H1 (cell line): ENCODE measurements around the gene FXYD5. TPM values are rescaled to one million over a fixed set of nuclear protein-coding genes. Genes with fewer than 3 reads are reported as not detected.

Experiments used
- CTCF ChIP-seq, 3 experiments: IDR thresholded peaks; 1 replicate in 2 of 3; 2 replicates in 1 of 3; pipeline versions ENCODE4 v1.5.1 to v1.6.1; 2011; ENCODE audit warnings: low read length in 3 of 3, mild to moderate bottlenecking in 3 of 3, inconsistent platforms in 2 of 3, low read depth in 1 of 3, moderate library complexity in 1 of 3; ENCODE audit not compliant: insufficient read depth in 1 of 3; ENCODE audit errors: control extremely low read depth in 1 of 3
- JUND ChIP-seq: IDR thresholded peaks from 2 replicates; pipeline ENCODE4 v1.6.1; 2011; ENCODE audit warnings: mild to moderate bottlenecking, improper control_type of control experiment, low read length
- KDM4A ChIP-seq: IDR thresholded peaks from one replicate; pipeline ENCODE4 v1.7.1; 2012; ENCODE audit warnings: low read depth, mild to moderate bottlenecking, moderate library complexity, low read length, inconsistent platforms; ENCODE audit not compliant: severe bottlenecking
- KDM5A ChIP-seq: fragments of 200-600 bp; IDR thresholded peaks from 2 replicates; pipeline ENCODE4 v1.7.1; 2012; ENCODE audit warnings: mild to moderate bottlenecking, low read length, inconsistent platforms, mixed read lengths
- TEAD4 ChIP-seq: IDR thresholded peaks from 2 replicates; pipeline ENCODE4 v1.6.1; 2012; ENCODE audit warnings: low read depth, low read length, inconsistent platforms, mixed read lengths
- polyA plus RNA-seq, 7 experiments: library from polyadenylated mRNA; depleted of rRNA in 3 of 7; stranded (reverse) in 5 of 7; unstranded in 2 of 7; fragments of >200 nt in 5 of 7; fragments of 200-250 nt in 2 of 7; gene quantifications; 1 replicate in 5 of 7; 2 replicates in 1 of 7; 4 replicates in 1 of 7; pipeline versions ENCODE4 v1.2.1 to v1.2.3, GENCODE V29; 2011 to 2013; ENCODE audit warnings: missing spikeins in 2 of 7, mixed read lengths in 2 of 7
- total RNA-seq: library from RNA; stranded (reverse); fragmentation: NEBNext Ultra II Directional; extraction: Animal tissue kit (Norgen Biotek cat#: 25700); gene quantifications from 2 replicates; pipeline ENCODE4 v1.2.1, GENCODE V29; 2021

Gene FXYD5
- total and polyA plus RNA-seq, 2 of the 8 experiments (the other 6 are each of a cell fraction or from before 2014, with no cell fraction given), result 99.0 to 191 TPM

- TF ChIP-seq JUND (no peak), CTCF (IDR thresholded peaks at IDR 0.05; ENCODE audit: control extremely low read depth in 1 of 3, insufficient read depth in 1 of 3, low read depth in 1 of 3, low read length in 3 of 3) (no peak), TEAD4 (no peak), KDM4A (no peak), KDM5A (no peak)
- TF ChIP-seq, all 59 proteins: peak for 0
These were observed 5.1 kb downstream of the FXYD5 start (continued) for GRCh38 chr19:35159606-35160005.
